Activated naive CD4-positive, alpha-beta T cell treated with anti-CD3 and anti-CD28 coated beads, Interleukin-2, amount 50 U/mL, for 24 hours (primary cell): Measurements from ENCODE around the gene MEI4.

Experiments
- H3K27ac Mint-ChIP-seq: one replicate; pipeline ENCODE4 v1.8.0; 2021; ENCODE audit warnings: mild to moderate bottlenecking, mixed read lengths
- H3K27me3 Mint-ChIP-seq: one replicate; pipeline ENCODE4 v1.8.0; 2021; ENCODE audit warnings: mixed read lengths
- H3K36me3 Mint-ChIP-seq: one replicate; pipeline ENCODE4 v1.8.0; 2021; ENCODE audit warnings: mixed read lengths
- H3K4me1 Mint-ChIP-seq: one replicate; pipeline ENCODE4 v1.8.0; 2021; ENCODE audit warnings: mixed read lengths
- H3K4me3 Mint-ChIP-seq: one replicate; pipeline ENCODE4 v1.8.0; 2021; ENCODE audit warnings: mild to moderate bottlenecking, mixed read lengths
- H3K9me3 Mint-ChIP-seq: one replicate; pipeline ENCODE4 v1.8.0; 2021; ENCODE audit warnings: mixed read lengths

The MEI4 gene

GRCh38 chr6:77930952-77931351 is 278.1 kb downstream of the MEI4 start:
- Mint-ChIP-seq H3K27ac (no peak overlapping the region), H3K4me1 (no peaks in the 10 kb centered on the region), H3K27me3 (no peaks in the 10 kb centered on the region), H3K4me3 (no peak overlapping the region), H3K9me3 (peaks cover 2% of the 10 kb centered on the region), H3K36me3 (no peaks in the 10 kb centered on the region)

DNA sequence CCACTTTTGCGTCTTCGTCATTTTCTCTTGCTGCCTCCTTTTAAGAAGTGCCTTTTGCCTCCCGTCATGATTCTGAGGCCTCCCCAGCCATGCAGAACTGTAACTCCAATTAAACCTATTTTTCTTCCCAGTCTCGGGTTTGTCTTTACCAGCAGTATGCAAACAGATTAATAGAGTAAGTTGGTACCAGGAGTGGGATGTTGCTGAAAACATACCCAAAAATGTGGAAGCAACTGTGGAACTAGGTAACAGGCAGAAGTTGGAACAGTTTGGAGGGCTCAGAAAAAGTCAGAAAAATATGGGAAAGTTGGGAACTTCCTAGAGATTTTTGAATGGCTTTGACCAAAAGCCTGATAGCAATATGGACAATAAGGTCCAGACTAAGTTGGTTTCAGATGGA is 309.2 kb downstream of the MEI4 start:
- H3K36me3 Mint-ChIP-seq: no peaks in the 10 kb centered on the region
- H3K27ac Mint-ChIP-seq: no peak overlapping the region
- H3K4me1 Mint-ChIP-seq: no peaks in the 10 kb centered on the region
- no peaks in the 10 kb centered on the region for H3K27me3 Mint-ChIP-seq
- H3K4me3 Mint-ChIP-seq: no peak overlapping the region
- peaks cover 26% of the 10 kb centered on the region for H3K9me3 Mint-ChIP-seq

GRCh38 chr6:77965449-77965848 is 312.6 kb downstream of the MEI4 start:
- H3K9me3 Mint-ChIP-seq: peaks cover 17% of the 10 kb centered on the region
- no peak overlapping the region for H3K27ac Mint-ChIP-seq
- no peaks in the 10 kb centered on the region for H3K36me3 Mint-ChIP-seq
- H3K27me3 Mint-ChIP-seq: no peaks in the 10 kb centered on the region
- H3K4me1 Mint-ChIP-seq: no peaks in the 10 kb centered on the region
- H3K4me3 Mint-ChIP-seq: no peak overlapping the region

GRCh38 chr6:77972334-77972733 is 319.5 kb downstream of the MEI4 start:
- Mint-ChIP-seq H3K4me3 (no peak overlapping the region), H3K27ac (no peak overlapping the region), H3K4me1 (no peaks in the 10 kb centered on the region), H3K36me3 (no peaks in the 10 kb centered on the region), H3K27me3 (no peaks in the 10 kb centered on the region), H3K9me3 (no peaks in the 10 kb centered on the region)
